Measurements from ENCODE around the gene MKRN2OS. TPM values are rescaled to one million over a fixed set of nuclear protein-coding genes. Genes with fewer than 3 reads are reported as not detected.
"Not testable (repeated sequence)": the region's sequence is repeated elsewhere in the genome, so short reads cannot be mapped to it uniquely, and the experiment has no call there.

The MKRN2OS gene
- polyA plus RNA-seq, 4 donors: 0.67 to 2.4 (median 1.3) TPM

GRCh38 chr3:12562451-12562850 is 17.2 kb upstream of the MKRN2OS start:
- no peak for DNase-seq (ENCODE audit: low read depth in 4 of 4, low spot score in 3 of 4)

DNA sequence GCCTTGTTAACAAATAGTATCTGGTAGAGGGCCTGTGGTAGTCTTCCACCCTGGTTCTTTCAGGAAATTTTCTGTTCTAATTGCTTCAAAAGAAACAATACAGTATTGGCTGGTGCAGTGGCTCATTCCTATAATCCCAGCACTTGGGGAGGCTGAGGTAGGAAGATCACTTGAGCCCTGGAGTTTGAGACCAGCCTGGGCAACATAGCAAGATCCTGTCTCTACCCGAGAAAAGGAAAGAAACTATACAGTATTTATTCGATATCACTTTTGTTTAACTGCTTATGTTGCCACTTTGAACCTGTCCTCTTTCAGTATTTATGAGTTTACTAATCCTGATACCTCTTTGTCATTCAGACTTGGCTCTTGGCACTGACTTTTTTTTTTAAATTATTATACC is 16.1 kb upstream of the MKRN2OS start:
- no peak for DNase-seq (ENCODE audit: low read depth in 4 of 4, low spot score in 3 of 4)

- DNase-seq (ENCODE audit: low read depth in 4 of 4, low spot score in 3 of 4): no peak
Measured at GRCh38 chr3:12560505-12561190, 15.3 kb upstream of the MKRN2OS start.

DNA sequence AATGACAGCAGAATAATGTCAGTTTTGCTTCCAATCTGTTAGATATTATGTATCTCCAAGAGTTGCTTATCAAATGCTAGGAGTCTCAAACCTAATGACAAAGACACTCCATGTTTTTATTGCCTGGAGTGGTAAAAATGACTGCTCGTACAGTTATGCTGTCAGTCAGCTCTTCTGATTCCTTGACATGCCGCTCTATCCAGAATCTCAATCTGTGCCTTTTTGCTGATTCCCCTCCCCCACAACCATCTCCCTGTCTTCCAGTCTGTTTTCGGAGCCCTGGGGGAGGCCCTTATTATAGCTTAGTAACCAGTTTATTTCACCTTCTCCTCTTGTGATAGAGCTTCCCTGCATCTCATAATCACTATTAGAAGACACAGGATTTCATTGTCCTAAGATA is 14.2 kb upstream of the MKRN2OS start:
- no peak for DNase-seq (ENCODE audit: low read depth in 4 of 4, low spot score in 3 of 4)

- no peak for DNase-seq (ENCODE audit: low read depth in 4 of 4, low spot score in 3 of 4)
Measured at GRCh38 chr3:12558706-12559105, 13.4 kb upstream of the MKRN2OS start.

- peak in 1 of 4 donors; percentile 39 for DNase-seq (ENCODE audit: low read depth in 4 of 4, low spot score in 3 of 4)
Measured at GRCh38 chr3:12557473-12558100, 12.3 kb upstream of the MKRN2OS start.

GRCh38 chr3:12556690-12557472 is 11.6 kb upstream of the MKRN2OS start, which contains the start of gene MKRN2:
TSS of gene MKRN2 (plus strand) at chr3:12557087. CDS start at chr3:12557151, 64 bp downstream.
- DNase-seq (ENCODE audit: low read depth in 4 of 4, low spot score in 3 of 4): peak; percentile 75 to 85 (median 83)

DNA sequence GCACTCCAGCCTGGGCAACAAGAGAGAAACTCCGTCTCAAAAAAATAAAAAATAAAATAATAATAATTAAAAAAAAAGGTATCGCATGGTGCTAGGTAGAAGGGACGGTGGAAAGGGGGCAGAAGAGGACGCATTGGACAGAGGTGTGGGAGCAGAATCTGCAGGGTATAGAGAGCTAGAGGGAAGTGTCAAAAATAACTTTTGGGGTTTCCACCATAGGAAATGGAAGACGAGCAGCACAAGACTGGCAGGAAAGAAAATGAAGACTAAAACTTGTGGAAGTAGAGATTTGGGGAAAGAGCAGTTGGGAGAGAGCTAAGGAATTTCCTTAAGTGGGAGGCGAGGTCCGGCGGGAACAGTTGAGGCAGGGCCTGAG is 11.0 kb upstream of the MKRN2OS start:
- DNase-seq (ENCODE audit: low read depth in 4 of 4, low spot score in 3 of 4): no peak

DNA sequence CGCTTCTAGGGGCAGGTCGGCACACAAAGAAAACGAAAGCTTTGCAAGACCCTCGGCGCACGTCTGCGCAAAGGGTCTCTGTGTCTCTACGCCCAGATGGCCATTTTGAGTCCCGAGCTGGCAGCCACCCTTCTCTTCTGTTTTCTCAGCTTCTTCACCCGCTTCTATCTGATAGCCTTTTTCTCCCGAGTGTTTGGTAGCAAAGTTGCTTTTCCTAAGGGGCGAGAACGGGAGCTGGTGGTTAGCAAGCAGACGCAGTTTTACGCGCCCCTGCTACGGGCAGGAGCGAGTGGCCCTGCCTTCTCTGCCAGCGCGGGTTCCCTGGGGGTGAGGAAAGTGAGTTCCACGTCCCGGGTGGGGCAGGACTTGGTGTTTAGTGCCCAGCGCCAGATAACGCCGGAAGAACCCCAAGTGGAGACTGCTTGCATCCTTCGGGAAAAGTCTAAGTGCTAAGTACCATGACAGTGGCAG is 8.7 kb upstream of the MKRN2OS start:
- DNase-seq (ENCODE audit: low read depth in 4 of 4, low spot score in 3 of 4): peak in 1 of 4 donors; percentile 31

DNA sequence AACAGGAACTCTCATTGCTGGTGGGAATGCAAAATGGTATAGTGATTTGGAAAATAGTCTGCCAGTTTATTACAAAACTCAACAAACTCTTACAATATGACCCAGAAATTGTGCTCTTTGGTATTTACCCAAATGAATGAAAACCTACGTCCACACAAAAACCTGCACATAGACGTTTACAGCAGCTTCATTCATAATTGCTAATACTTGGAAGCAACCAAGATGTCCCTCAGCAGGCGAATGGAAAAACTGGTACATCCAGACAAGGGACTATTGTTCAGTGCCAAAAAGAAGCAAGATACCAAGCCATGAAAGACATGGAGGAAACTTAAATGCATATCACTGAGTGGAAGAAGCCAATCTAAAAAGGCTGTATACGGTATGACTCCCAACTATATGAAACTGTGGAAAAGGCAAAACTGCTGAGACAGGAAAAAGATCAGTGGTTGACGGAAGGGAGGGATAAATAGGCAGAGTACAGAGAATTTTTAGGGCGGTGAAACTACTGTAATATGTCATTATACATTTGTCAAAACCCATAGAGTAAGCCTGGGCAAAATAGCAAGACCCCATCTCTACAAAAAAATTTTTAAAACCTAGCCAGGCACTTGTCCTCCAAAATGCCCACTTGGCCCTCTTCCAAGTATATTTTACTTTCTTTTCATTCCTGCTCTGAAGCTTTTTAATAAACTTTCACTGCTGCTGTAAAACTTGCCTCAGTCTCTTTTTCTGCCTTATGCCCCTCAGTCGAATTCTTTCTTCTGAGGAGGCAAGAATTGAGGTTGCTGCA is 4.9 kb upstream of the MKRN2OS start:
- no peak for DNase-seq (ENCODE audit: low read depth in 4 of 4, low spot score in 3 of 4)

GRCh38 chr3:12544652-12545472 is 437 bp downstream of the MKRN2OS start:
- DNase-seq (ENCODE audit: low read depth in 4 of 4, low spot score in 3 of 4): no peak

DNA sequence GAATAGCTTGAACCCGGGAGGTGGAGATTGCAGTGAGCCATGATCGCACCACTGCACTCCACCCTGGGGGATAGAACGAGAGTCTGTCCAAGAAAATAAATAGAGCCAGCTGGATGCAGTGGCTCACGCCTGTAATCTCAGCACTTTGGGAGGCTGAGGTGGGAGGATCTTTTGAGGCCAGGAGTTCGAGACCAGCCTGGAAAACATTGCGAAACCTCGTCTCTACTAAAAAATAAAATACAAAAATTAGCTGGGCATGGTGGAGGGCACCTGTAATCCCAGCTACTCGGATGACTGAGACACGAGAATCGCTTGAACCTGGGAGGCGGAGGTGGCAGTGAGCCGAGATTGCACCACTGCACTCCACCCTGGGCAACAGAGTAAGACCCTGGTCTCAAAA is 1.8 kb downstream of the MKRN2OS start:
- not testable (repeated sequence) for DNase-seq (ENCODE audit: low read depth in 4 of 4, low spot score in 3 of 4)

GRCh38 chr3:12541625-12542024 is 3.7 kb downstream of the MKRN2OS start:
- DNase-seq (ENCODE audit: low read depth in 4 of 4, low spot score in 3 of 4): no peak

DNA sequence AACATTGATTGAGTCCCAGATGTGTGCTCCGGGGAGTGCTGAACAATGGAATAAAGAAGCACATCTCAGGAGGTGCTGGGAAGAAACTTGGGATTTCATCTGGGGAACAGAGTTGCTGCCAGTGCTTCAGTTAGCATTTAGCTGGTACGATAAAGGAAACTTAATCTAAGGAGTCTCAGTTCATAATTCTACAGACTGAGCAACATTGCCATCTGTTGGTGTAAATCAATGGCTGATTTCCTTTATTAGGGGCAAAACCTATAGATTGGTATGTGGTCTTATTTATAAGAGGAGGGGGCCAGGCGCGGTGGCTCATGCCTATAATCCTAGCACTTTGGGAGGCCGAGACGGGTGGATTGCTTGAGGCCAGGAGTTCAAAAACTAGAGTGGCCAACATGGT is 8.9 kb downstream of the MKRN2OS start:
- no peak for DNase-seq (ENCODE audit: low read depth in 4 of 4, low spot score in 3 of 4)

DNA sequence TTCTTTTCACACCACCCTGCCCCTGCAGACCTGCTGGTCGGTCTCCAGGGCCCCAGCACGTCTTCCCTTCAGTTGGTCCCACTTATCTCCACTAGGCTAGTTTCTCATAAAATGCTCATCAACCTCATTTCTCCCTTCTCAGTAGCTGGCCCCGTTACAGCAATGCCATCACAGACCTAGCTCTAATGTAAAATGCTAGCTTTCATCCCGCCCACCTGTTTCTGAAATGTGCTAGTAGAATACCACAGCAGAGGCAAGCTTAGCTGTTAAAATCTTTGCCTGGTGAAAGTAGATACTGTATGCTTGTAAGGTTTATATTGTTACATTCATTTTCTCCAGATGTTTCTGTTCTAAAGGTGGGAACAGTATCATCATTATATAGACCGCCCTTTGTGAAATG is 13.1 kb downstream of the MKRN2OS start:
- DNase-seq (ENCODE audit: low read depth in 4 of 4, low spot score in 3 of 4): no peak

- no peak for DNase-seq (ENCODE audit: low read depth in 4 of 4, low spot score in 3 of 4)
Measured at GRCh38 chr3:12527757-12528143, 17.5 kb downstream of the MKRN2OS start.

- DNase-seq (ENCODE audit: low read depth in 4 of 4, low spot score in 3 of 4): no peak
Measured at GRCh38 chr3:12522721-12523120, 22.6 kb downstream of the MKRN2OS start.

DNA sequence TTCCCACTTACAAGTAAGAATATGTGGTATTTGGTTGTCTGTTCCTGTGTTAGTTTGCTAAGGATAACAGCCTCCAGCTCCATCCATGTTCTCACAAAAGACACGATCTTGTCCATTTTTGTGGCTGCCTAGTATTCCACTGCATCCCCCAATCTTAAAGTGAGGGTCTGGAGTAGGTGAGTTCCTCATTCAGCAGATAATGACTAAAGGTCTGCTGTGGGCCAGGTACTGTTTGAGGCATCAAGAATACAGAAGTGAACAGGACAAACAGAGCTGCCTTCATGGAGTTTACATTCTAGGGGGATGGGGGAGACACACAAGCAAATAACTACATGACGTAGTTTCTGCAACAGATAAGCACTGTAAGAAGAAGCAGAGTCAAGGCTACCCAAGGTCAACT is 24.3 kb downstream of the MKRN2OS start:
- no peak for DNase-seq (ENCODE audit: low read depth in 4 of 4, low spot score in 3 of 4)

- no peak for DNase-seq (ENCODE audit: low read depth in 4 of 4, low spot score in 3 of 4)
Measured at GRCh38 chr3:12518261-12519028, 26.9 kb downstream of the MKRN2OS start.

Data from left renal pelvis (tissue), 4 donors.